MM.1S (cell line): ENCODE measurements around the gene USP10.

Source experiments
- DNase-seq: peaks from one replicate; pipeline ENCODE4 v3.0.0-alpha.2; 2015
- H2AFZ ChIP-seq: fragments of 300-600 bp; sonication (generic); 2 replicates; pipeline ENCODE4 v1.6.0; 2016; ENCODE audit warnings: antibody characterized with exemption, low read length
- H3F3A ChIP-seq: fragments of 300-600 bp; sonication (generic); 2 replicates; pipeline ENCODE4 v1.6.1; 2016; ENCODE audit warnings: mild to moderate bottlenecking, antibody characterized with exemption, low read length, moderate library complexity, mixed read lengths; ENCODE audit not compliant: insufficient read depth
- H3K27ac ChIP-seq: fragments of 300-600 bp; sonication (generic); 2 replicates; pipeline ENCODE4 v1.5.1; 2016; ENCODE audit warnings: mild to moderate bottlenecking, low read length
- H3K27me3 ChIP-seq: fragments of 300-600 bp; sonication (generic); replicated peaks from 2 replicates; pipeline ENCODE4 v1.6.0; 2016; ENCODE audit warnings: low read length; ENCODE audit not compliant: insufficient read depth
- H3K36me3 ChIP-seq: fragments of 300-600 bp; sonication (generic); replicated peaks from 2 replicates; pipeline ENCODE4 v1.6.1; 2016; ENCODE audit warnings: mild to moderate bottlenecking, low read length, mixed read lengths; ENCODE audit not compliant: insufficient read depth
- H3K4me1 ChIP-seq: fragments of 300-600 bp; sonication (generic); 2 replicates; pipeline ENCODE4 v1.6.1; 2016; ENCODE audit warnings: low read length, mixed read lengths
- H3K4me2 ChIP-seq: fragments of 300-600 bp; sonication (generic); 2 replicates; pipeline ENCODE4 v1.6.0; 2016; ENCODE audit warnings: low read depth, low read length
- H3K4me3 ChIP-seq: fragments of 300-600 bp; sonication (generic); 2 replicates; pipeline ENCODE4 v1.5.1; 2016; ENCODE audit warnings: low read length, mixed read lengths
- H3K79me2 ChIP-seq: fragments of 300-600 bp; sonication (generic); 2 replicates; pipeline ENCODE4 v1.6.1; 2016; ENCODE audit warnings: mixed run types, low read length, mixed read lengths
- H3K9ac ChIP-seq: fragments of 300-600 bp; sonication (generic); 2 replicates; pipeline ENCODE4 v1.6.1; 2016; ENCODE audit warnings: low read length, mixed read lengths
- H3K9me2 ChIP-seq: fragments of 300-600 bp; sonication (generic); replicated peaks from 2 replicates; pipeline ENCODE4 v1.6.1; 2016; ENCODE audit warnings: mild to moderate bottlenecking, low read length, mixed read lengths; ENCODE audit not compliant: insufficient read depth
- H3K9me3 ChIP-seq: fragments of 300-600 bp; sonication (generic); replicated peaks from 2 replicates; pipeline ENCODE4 v1.6.1; 2016; ENCODE audit warnings: mild to moderate bottlenecking, low read length, mixed read lengths; ENCODE audit not compliant: insufficient read depth
- H4K20me1 ChIP-seq: fragments of 300-600 bp; sonication (generic); 2 replicates; pipeline ENCODE4 v1.6.1; 2016; ENCODE audit warnings: mild to moderate bottlenecking, low read length, moderate library complexity, mixed read lengths; ENCODE audit not compliant: insufficient read depth
- EZH2 ChIP-seq: fragments of 300-600 bp; sonication (generic); optimal IDR thresholded peaks from 2 replicates; pipeline ENCODE3; 2017; ENCODE audit warnings: low read depth, mild to moderate bottlenecking, antibody characterized with exemption, low read length, mixed read lengths
- EZH2phosphoT487 ChIP-seq: fragments of 300-600 bp; sonication (generic); IDR thresholded peaks from 2 replicates; pipeline ENCODE4 v1.6.1; 2018; ENCODE audit warnings: antibody characterized with exemption, low read length
- TF ChIP-seq, protein P1 (sequence below): fragments of 300-600 bp; sonication (generic); IDR thresholded peaks from 2 replicates; pipeline ENCODE4 v1.5.1; 2016; ENCODE audit warnings: antibody characterized with exemption, low read length, mixed read lengths

The USP10 gene

DNA sequence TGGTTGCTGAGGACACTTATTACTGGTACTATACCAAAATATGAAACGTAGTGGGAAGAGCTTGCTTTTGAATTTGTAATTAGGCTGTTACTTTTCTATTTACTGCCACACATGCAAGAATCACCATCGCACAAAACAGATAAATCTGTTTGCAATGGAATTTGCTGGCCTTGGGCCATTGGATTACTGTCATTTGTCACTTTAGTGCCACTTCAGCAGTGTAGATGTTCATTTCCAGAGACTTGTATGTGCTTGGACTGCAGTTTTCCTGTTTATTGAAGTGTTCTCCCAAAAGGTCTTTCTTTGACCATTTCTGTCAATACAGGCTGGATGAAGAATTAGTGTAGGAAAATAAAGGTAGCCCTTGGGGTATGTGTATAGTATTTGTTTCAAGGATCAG is 4.5 kb downstream of the USP10 start:
- DNase-seq, result no peak
- H3K4me3 ChIP-seq, result no peak overlapping the region
- no peak overlapping the region for H3K9ac ChIP-seq
- H3K4me2 ChIP-seq, result no peak overlapping the region
- no peaks in the 10 kb centered on the region for H3K9me2 ChIP-seq
- no peaks in the 10 kb centered on the region for H3K36me3 ChIP-seq
- H3F3A ChIP-seq, result no peaks in the 10 kb centered on the region
- TF ChIP-seq EZH2, result no peak
- TF ChIP-seq, protein P1, sequence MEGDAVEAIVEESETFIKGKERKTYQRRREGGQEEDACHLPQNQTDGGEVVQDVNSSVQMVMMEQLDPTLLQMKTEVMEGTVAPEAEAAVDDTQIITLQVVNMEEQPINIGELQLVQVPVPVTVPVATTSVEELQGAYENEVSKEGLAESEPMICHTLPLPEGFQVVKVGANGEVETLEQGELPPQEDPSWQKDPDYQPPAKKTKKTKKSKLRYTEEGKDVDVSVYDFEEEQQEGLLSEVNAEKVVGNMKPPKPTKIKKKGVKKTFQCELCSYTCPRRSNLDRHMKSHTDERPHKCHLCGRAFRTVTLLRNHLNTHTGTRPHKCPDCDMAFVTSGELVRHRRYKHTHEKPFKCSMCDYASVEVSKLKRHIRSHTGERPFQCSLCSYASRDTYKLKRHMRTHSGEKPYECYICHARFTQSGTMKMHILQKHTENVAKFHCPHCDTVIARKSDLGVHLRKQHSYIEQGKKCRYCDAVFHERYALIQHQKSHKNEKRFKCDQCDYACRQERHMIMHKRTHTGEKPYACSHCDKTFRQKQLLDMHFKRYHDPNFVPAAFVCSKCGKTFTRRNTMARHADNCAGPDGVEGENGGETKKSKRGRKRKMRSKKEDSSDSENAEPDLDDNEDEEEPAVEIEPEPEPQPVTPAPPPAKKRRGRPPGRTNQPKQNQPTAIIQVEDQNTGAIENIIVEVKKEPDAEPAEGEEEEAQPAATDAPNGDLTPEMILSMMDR, result no peak
- TF ChIP-seq EZH2phosphoT487, result no peak
- no peak overlapping the region for H2AFZ ChIP-seq
- H3K79me2 ChIP-seq, result peaks cover 84% of the 10 kb centered on the region
- peaks cover 15% of the 10 kb centered on the region; the same call in 1 of the 2 replicates for H4K20me1 ChIP-seq
- H3K27ac ChIP-seq, result no peak overlapping the region
- H3K27me3 ChIP-seq, result no peaks in the 10 kb centered on the region
- no peaks in the 10 kb centered on the region for H3K9me3 ChIP-seq
- H3K4me1 ChIP-seq, result 0 out of 2 replicates have a peak, but pooled peaks cover 2% of the 10 kb centered on the region

DNA sequence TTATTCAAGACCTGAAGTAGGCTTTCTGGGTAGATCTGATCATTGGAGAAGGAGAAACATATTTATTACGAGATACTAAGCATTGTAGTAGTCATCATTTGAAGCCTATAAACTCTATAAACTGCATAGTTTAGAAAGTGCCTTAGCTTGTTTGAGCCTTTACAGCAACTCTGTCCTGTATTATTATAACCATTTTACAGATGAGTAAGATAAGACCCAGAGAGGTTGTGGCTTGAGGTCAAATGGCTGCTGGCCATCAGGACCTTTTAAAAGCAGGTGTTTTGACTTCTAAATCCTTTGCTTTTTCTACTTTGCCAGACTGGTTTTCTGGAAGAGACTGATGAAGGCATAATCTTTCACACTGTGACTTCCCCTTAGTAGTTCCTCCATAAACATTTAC is 7.1 kb downstream of the USP10 start:
- Histone ChIP-seq H3K9me2 (no peaks in the 10 kb centered on the region), H3K27me3 (no peaks in the 10 kb centered on the region), H3K27ac (no peak overlapping the region), H3K4me3 (no peak overlapping the region), H3K4me2 (no peak overlapping the region), H3K9ac (no peak overlapping the region), H3K79me2 (peaks cover 94% of the 10 kb centered on the region), H4K20me1 (peaks cover 15% of the 10 kb centered on the region; the same call in 1 of the 2 replicates), H3K36me3 (no peaks in the 10 kb centered on the region), H3F3A (no peaks in the 10 kb centered on the region), H2AFZ (no peak overlapping the region), H3K9me3 (no peaks in the 10 kb centered on the region), H3K4me1 (no peaks in the 10 kb centered on the region)
- TF ChIP-seq EZH2 (no peak), EZH2phosphoT487 (no peak)
- TF ChIP-seq, protein P1, result no peak
- no peak for DNase-seq

DNA sequence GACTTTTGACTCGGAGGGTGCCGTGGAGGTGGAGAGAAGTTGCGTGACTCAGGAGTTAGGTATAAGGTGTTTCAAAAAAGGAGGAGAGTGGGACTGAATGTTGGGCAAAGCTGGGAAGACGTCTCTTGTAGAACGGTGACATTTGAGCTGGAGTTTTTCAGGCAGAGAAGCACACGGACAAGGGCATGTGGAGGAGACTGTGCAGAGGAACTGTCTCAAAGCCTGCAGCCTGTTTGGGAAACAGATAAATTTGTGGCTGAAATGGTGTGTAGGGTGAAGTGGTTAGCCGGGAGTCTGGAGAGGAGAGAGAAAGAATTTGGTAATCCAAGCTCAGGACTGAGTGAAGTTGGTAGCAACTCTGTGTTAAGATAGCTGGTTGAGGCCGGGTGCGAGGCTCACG is 9.8 kb downstream of the USP10 start:
- TF ChIP-seq, protein P1, result no peak
- TF ChIP-seq EZH2 (no peak), EZH2phosphoT487 (no peak)
- Histone ChIP-seq H3F3A (no peaks in the 10 kb centered on the region), H4K20me1 (peaks cover 11% of the 10 kb centered on the region; the same call in 1 of the 2 replicates), H3K4me2 (no peak overlapping the region), H2AFZ (no peak overlapping the region), H3K79me2 (peaks cover 96% of the 10 kb centered on the region), H3K4me1 (no peaks in the 10 kb centered on the region), H3K9me3 (no peaks in the 10 kb centered on the region), H3K4me3 (no peak overlapping the region), H3K9ac (no peak overlapping the region), H3K27ac (no peak overlapping the region), H3K9me2 (no peaks in the 10 kb centered on the region), H3K27me3 (no peaks in the 10 kb centered on the region), H3K36me3 (no peaks in the 10 kb centered on the region)
- no peak for DNase-seq
